Neural crest cell (in vitro differentiated cells): ENCODE data around the gene WWOX. TPM values are rescaled to one million over a fixed set of nuclear protein-coding genes. Genes with fewer than 3 reads are reported as not detected.

ENCODE experiments used
- DNase-seq: peaks from one replicate; pipeline ENCODE4 v3.0.0; 2021; ENCODE audit warnings: low read depth, mixed read lengths, low spot score
- H3K27ac Mint-ChIP-seq: one replicate; pipeline ENCODE4 v1.8.0; 2021; ENCODE audit warnings: mild to moderate bottlenecking, mixed read lengths; ENCODE audit not compliant: unreplicated experiment
- H3K27me3 Mint-ChIP-seq: 2 replicates; pipeline ENCODE4 v1.8.0; 2021; ENCODE audit warnings: low read depth, mild to moderate bottlenecking, mixed read lengths
- H3K36me3 Mint-ChIP-seq: 2 replicates; pipeline ENCODE4 v1.8.0; 2021; ENCODE audit warnings: low read depth, mild to moderate bottlenecking, mixed read lengths
- H3K4me1 Mint-ChIP-seq: 2 replicates; pipeline ENCODE4 v1.8.0; 2021; ENCODE audit warnings: mixed read lengths
- H3K4me3 Mint-ChIP-seq: one replicate; pipeline ENCODE4 v1.8.0; 2021; ENCODE audit warnings: mild to moderate bottlenecking, mixed read lengths
- H3K9me3 Mint-ChIP-seq: 2 replicates; pipeline ENCODE4 v1.8.0; 2021; ENCODE audit warnings: mixed read lengths
- CTCF ChIP-seq: fragments of 200-600 bp; sonication (generic); conservative IDR thresholded peaks from 2 replicates; pipeline ENCODE4 v1.5.0; 2021; ENCODE audit warnings: antibody characterized with exemption, mild to moderate bottlenecking
- total RNA-seq: library from RNA; stranded (reverse); gene quantifications from 2 replicates; pipeline ENCODE4 v1.2.1, GENCODE V29; 2021

WWOX gene
- total RNA-seq, 1 donor from 2014 or later: 30.5 TPM

DNA sequence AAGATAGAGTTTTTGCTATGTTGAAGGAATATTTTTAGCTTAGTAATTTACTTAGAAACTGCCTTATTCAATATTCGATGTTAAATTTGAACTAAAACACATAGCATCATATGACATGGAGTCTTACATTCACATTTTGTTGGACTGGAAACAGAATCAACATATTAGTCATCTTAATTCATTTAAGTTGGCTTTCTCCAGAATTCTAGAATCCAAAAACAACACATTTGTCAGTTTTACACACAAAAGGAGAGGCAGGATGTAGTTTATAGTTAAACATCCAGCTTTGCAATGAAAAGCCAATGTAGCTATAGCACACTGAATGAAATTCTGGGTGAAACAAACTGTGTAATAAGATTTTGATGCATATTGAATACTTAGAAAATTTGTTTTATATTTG lies 43.3 kb downstream of the WWOX start:
- Mint-ChIP-seq H3K9me3 (peaks cover 2% of the 10 kb centered on the region), H3K36me3 (peaks cover 5% of the 10 kb centered on the region), H3K4me1 (no peaks in the 10 kb centered on the region), H3K27ac (no peak overlapping the region), H3K27me3 (no peaks in the 10 kb centered on the region), H3K4me3 (no peak overlapping the region)
- no peak for DNase-seq
- TF ChIP-seq CTCF: no peak

- Mint-ChIP-seq H3K27ac (no peak overlapping the region), H3K4me3 (no peak overlapping the region), H3K27me3 (no peaks in the 10 kb centered on the region), H3K36me3 (peaks cover 2% of the 10 kb centered on the region), H3K4me1 (no peaks in the 10 kb centered on the region), H3K9me3 (no peaks in the 10 kb centered on the region)
- no peak for TF ChIP-seq CTCF
- no peak for DNase-seq
Measured at GRCh38 chr16:78146807-78147206, 47.4 kb downstream of the WWOX start.

DNA sequence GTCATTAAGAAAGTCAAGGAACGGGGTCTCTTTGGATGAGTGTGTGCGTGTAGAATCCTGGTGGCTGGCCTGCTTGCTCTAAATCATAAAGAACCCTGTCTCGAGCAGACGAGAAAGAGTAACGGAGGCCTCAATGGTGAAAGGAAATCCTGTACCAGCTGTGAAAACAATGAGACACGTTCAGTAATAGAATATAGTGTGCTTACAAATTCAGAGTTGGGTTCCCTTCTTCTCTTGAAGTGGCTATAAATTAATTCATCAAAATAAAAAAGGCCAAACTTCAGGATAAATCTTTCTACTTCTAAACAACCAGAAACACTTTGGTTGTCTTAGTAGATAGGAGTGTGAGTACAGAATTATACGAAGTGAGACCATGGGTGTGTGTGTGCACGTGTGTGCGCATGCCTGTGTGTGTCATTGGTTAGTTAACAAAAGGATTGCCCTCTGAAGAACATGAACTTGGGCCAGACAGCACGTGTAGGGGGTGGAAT lies 48.5 kb downstream of the WWOX start:
- Mint-ChIP-seq H3K9me3 (no peaks in the 10 kb centered on the region), H3K27ac (no peak overlapping the region), H3K36me3 (peaks cover 2% of the 10 kb centered on the region)

DNA sequence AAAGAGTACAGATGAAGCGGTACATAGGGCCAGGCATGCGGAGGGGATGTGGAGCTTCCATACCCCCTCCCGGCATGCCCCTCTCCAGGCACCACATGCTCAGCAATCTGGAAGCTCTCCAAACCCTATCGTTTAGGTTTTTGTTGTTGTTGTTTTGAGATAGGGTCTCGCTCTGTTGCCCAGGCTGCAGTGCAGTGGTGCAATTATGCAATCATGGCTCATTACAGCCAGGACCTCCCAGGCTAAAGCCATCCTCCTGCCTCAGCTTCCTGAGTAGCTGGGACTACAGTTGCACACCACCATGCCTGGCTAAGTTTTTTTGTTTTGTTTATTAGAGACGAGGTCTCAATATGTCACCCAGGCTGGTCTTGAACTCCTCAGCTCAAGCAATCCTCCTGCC lies 50.8 kb downstream of the WWOX start:
- TF ChIP-seq CTCF: no peak
- H3K4me1 Mint-ChIP-seq: no peaks in the 10 kb centered on the region
- H3K9me3 Mint-ChIP-seq: no peaks in the 10 kb centered on the region
- H3K27me3 Mint-ChIP-seq: no peaks in the 10 kb centered on the region
- DNase-seq: no peak
- peaks cover 2% of the 10 kb centered on the region for H3K36me3 Mint-ChIP-seq
- no peak overlapping the region for H3K27ac Mint-ChIP-seq
- H3K4me3 Mint-ChIP-seq: no peak overlapping the region

More for the DNA sequence above, 48.5 kb downstream of the WWOX start:
- TF ChIP-seq CTCF: no peak
- Mint-ChIP-seq H3K4me1 (no peaks in the 10 kb centered on the region), H3K4me3 (no peak overlapping the region), H3K27me3 (no peaks in the 10 kb centered on the region)
- DNase-seq: no peak

- H3K4me1 Mint-ChIP-seq: no peaks in the 10 kb centered on the region
- no peak for DNase-seq
- TF ChIP-seq CTCF: no peak
- peaks cover 9% of the 10 kb centered on the region for H3K9me3 Mint-ChIP-seq
- H3K27me3 Mint-ChIP-seq: no peaks in the 10 kb centered on the region
- H3K4me3 Mint-ChIP-seq: no peak overlapping the region
- peaks cover 17% of the 10 kb centered on the region for H3K36me3 Mint-ChIP-seq
- H3K27ac Mint-ChIP-seq: no peak overlapping the region
Measured at GRCh38 chr16:78154729-78155461, 55.4 kb downstream of the WWOX start.
